ENCODE data around the gene INTS1.

DNA sequence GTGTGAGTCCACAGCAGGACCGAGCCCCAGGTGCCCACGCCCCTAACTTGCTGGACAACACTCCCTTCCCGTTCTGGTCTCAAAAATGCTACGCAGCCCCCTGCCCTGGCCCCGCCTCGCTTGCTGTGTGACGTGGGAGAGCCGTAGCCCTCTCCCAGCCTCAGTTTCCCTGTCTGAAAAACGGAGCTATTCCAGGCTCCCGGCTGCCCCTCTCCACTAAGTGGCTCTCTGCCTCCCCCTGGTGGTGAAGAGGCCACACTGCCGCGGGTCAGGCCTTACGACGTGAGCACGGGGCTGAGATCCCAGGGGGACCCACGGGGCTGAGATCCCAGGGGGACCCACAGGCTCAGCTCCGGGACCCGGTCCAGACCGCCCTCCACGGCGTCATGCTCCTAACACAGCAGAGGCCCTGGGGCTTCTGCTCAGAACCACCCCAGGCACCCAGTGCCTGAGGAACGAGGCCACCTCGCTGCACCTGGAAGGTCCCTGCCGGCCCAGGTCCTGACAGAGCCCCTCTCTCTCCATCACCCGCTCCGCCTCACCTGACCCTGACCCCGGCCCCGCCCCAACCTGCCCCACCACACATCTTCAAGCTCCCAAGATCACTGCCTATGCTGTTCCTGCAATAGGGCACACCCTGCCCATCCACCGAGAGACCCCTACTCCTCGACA is 71.6 kb downstream of the INTS1 start:
- no peak for TF ChIP-seq POLR2A (IDR thresholded peaks at IDR 0.05)
- TF ChIP-seq, protein P1, sequence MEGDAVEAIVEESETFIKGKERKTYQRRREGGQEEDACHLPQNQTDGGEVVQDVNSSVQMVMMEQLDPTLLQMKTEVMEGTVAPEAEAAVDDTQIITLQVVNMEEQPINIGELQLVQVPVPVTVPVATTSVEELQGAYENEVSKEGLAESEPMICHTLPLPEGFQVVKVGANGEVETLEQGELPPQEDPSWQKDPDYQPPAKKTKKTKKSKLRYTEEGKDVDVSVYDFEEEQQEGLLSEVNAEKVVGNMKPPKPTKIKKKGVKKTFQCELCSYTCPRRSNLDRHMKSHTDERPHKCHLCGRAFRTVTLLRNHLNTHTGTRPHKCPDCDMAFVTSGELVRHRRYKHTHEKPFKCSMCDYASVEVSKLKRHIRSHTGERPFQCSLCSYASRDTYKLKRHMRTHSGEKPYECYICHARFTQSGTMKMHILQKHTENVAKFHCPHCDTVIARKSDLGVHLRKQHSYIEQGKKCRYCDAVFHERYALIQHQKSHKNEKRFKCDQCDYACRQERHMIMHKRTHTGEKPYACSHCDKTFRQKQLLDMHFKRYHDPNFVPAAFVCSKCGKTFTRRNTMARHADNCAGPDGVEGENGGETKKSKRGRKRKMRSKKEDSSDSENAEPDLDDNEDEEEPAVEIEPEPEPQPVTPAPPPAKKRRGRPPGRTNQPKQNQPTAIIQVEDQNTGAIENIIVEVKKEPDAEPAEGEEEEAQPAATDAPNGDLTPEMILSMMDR (IDR thresholded peaks at IDR 0.05) = peak; percentile 81 to 98 (median 92)

All from testis (tissue), 2 donors.